Progenitor cell of endocrine pancreas (in vitro differentiated cells): ENCODE measurements around the gene COPS6. TPM values are rescaled to one million over a fixed set of nuclear protein-coding genes. Genes with fewer than 3 reads are reported as not detected.
"Not testable (repeated sequence)": the region's sequence is repeated elsewhere in the genome, so short reads cannot be mapped to it uniquely, and the experiment has no call there.

Experiments
- DNase-seq: peaks from one replicate; pipeline ENCODE4 v3.0.0; 2021; ENCODE audit warnings: low spot score; ENCODE audit not compliant: unreplicated experiment
- H3K27ac Mint-ChIP-seq: 2 replicates; pipeline ENCODE4 v1.8.0; 2021; ENCODE audit warnings: mild to moderate bottlenecking, moderate library complexity, mixed read lengths
- H3K27me3 Mint-ChIP-seq: 2 replicates; pipeline ENCODE4 v1.8.0; 2021; ENCODE audit warnings: mixed read lengths
- H3K36me3 Mint-ChIP-seq: 2 replicates; pipeline ENCODE4 v1.8.0; 2022; ENCODE audit warnings: mixed read lengths; ENCODE audit not compliant: insufficient read depth
- H3K4me1 Mint-ChIP-seq: 2 replicates; pipeline ENCODE4 v1.8.0; 2021; ENCODE audit warnings: low read depth, mixed read lengths
- H3K4me3 Mint-ChIP-seq: 2 replicates; pipeline ENCODE4 v1.8.0; 2021; ENCODE audit warnings: low read depth, mild to moderate bottlenecking, moderate library complexity, mixed read lengths
- H3K9me3 Mint-ChIP-seq: 2 replicates; pipeline ENCODE4 v1.8.0; 2021; ENCODE audit warnings: low read depth, mixed read lengths
- total RNA-seq: library from RNA; stranded (reverse); gene quantifications from 2 replicates; pipeline ENCODE4 v1.2.1, GENCODE V29; 2021
- TF ChIP-seq, protein P1 (sequence below): fragments of 200-600 bp; sonication (generic); IDR thresholded peaks from one replicate; pipeline ENCODE4 v1.5.0; 2021; ENCODE audit warnings: antibody characterized with exemption, mild to moderate bottlenecking; ENCODE audit not compliant: unreplicated experiment

COPS6 gene
- total RNA-seq, 1 donor from 2014 or later = 113 TPM

DNA sequence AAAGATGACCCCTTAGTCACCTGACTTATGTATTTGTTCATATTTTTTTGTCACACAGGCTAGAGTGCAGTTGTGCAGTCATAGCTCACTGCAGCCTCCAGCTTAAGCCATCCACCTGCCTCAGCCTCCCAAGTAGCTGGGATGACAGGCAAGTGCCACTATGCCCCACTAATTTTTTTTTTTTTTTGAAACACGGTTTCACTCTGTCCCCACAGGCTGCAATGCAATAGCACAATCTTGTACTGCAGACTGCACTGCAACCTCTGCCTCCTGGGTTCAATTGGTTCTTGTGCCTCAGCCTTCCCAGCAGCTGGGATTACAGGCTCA lies 39.8 kb downstream of the COPS6 start:
- no peak for DNase-seq
- H3K4me3 Mint-ChIP-seq = peak overlapping the region; percentile 76
- H3K4me1 Mint-ChIP-seq = peaks cover 5% of the 10 kb centered on the region
- no peaks in the 10 kb centered on the region for H3K9me3 Mint-ChIP-seq
- TF ChIP-seq, protein P1, sequence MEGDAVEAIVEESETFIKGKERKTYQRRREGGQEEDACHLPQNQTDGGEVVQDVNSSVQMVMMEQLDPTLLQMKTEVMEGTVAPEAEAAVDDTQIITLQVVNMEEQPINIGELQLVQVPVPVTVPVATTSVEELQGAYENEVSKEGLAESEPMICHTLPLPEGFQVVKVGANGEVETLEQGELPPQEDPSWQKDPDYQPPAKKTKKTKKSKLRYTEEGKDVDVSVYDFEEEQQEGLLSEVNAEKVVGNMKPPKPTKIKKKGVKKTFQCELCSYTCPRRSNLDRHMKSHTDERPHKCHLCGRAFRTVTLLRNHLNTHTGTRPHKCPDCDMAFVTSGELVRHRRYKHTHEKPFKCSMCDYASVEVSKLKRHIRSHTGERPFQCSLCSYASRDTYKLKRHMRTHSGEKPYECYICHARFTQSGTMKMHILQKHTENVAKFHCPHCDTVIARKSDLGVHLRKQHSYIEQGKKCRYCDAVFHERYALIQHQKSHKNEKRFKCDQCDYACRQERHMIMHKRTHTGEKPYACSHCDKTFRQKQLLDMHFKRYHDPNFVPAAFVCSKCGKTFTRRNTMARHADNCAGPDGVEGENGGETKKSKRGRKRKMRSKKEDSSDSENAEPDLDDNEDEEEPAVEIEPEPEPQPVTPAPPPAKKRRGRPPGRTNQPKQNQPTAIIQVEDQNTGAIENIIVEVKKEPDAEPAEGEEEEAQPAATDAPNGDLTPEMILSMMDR = no peak
- H3K27me3 Mint-ChIP-seq = peaks cover 9% of the 10 kb centered on the region
- H3K27ac Mint-ChIP-seq = no peak overlapping the region
- H3K36me3 Mint-ChIP-seq = no peaks in the 10 kb centered on the region

DNA sequence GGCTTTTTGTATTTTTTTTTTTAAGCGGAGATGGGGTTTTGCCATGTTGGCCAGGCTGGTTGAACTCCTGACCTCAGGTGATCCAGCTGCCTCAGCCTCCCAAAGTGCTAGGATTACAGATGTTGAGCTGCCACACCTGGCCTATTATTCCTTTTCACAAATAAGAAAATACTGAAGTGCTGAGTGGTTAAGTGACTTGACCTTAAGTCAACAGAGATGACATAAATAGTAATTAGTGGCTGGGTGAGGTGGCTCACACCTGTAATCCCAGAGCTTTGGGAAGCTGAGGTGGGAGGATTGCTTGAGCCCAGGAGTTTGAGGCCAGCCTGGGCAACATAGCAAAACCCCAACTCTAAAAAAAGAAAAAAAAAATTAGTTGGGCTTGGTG lies 41.4 kb downstream of the COPS6 start:
- not testable (repeated sequence) for H3K4me1 Mint-ChIP-seq

DNA sequence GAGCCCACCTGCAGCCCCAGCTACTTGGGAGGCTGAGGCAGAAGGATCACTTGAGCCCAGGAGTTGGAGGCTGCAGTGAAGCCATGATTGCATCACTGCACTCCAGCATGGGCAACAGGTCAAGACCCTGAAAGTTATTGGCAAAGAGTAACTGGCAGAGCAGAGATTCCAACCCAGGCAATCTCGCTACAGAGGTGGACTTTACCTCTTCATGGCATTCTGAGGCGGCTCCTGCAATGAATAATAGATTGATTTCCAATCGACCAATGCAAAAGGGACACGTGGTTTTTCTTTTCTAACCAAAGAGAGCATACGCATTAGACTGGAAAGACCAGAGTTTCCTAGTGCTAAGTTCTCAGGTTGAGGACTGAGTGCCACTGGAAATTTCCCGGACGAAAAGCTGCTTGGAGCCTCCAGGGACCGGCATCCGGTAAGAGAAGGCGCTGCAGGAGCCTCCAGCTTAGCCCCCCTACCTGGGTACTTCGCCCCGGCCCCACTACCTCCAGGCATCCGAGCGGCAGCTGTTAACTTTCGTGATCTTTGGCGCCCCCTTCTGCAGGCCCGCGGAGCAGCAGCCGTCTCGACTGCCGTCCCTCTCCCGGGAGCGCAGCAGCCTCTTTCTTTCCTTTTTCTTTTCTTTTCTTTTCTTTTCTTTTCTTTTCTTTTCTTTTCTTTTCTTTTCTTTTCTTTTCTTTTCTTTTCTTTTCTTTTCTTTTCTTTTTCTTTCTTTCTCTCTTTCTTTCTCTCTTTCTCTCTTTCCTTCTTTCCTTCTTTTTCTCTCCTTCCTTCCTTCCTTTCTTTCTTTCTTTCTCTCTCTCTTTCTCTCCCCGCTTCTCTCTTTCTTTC lies 42.1 kb downstream of the COPS6 start:
- Mint-ChIP-seq H3K27ac (no peak overlapping the region), H3K4me1 (peaks cover 5% of the 10 kb centered on the region), H3K36me3 (no peaks in the 10 kb centered on the region), H3K4me3 (no peak overlapping the region), H3K27me3 (peaks cover 9% of the 10 kb centered on the region), H3K9me3 (no peaks in the 10 kb centered on the region)
- peak; percentile 86 for DNase-seq
- TF ChIP-seq, protein P1 = peak; percentile 93

More for the DNA sequence above, 41.4 kb downstream of the COPS6 start:
- not testable (repeated sequence) for H3K36me3 Mint-ChIP-seq, H3K27me3 Mint-ChIP-seq, H3K9me3 Mint-ChIP-seq, DNase-seq, H3K27ac Mint-ChIP-seq, H3K4me3 Mint-ChIP-seq

DNA sequence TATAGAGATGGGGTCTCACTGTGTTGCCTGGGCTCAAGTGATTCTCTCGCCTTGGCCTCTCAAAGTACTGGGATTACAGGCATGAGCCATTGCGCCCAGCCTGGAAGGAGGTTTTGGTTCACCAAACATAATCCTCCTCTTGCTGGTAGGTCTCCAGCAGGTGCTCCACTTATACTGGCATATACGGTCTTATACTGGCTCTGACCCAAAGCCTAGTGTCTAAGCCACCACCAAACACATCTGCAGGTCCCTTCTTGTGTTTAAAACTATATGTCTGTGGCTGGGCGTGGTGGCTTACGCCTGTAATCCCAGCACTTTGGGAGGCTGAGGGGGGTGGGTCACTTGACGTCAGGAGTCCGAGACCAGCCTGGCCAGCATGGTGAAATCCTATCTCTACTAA lies 43.4 kb downstream of the COPS6 start:
- H3K4me1 Mint-ChIP-seq = peaks cover 1% of the 10 kb centered on the region
- peaks cover 9% of the 10 kb centered on the region for H3K27me3 Mint-ChIP-seq
- no peaks in the 10 kb centered on the region for H3K36me3 Mint-ChIP-seq
- no peak overlapping the region for H3K4me3 Mint-ChIP-seq
- DNase-seq = no peak
- TF ChIP-seq, protein P1 = no peak
- no peaks in the 10 kb centered on the region for H3K9me3 Mint-ChIP-seq
- H3K27ac Mint-ChIP-seq = no peak overlapping the region

DNA sequence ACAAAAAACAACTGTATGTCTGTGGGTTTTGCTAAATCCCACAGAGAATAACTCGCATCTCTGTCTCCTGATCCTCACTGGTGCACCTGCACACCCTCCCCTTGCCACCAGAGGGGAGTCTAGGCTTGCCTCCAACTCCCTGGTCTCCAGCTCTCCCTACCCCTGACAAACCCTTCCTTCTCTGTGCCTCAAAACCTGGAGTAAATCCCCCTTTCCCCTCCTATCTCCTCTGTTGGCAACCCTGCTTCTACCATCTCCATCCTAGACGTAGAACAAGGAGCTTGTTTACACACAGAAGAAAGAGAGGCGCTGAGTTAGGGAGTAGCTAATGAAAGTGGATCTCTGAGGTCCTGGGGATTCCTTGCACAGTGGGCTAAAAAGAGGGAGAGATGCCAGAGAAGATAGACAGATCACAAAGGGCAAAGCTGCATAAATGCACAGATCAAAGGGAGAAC lies 44.0 kb downstream of the COPS6 start:
- H3K27ac Mint-ChIP-seq = no peak overlapping the region
- H3K4me1 Mint-ChIP-seq = peaks cover 1% of the 10 kb centered on the region

More for the DNA sequence above, 44.0 kb downstream of the COPS6 start:
- H3K9me3 Mint-ChIP-seq = no peaks in the 10 kb centered on the region
- no peak overlapping the region for H3K4me3 Mint-ChIP-seq
- TF ChIP-seq, protein P1 = peak; percentile 90
- DNase-seq = peak; percentile 43
- H3K36me3 Mint-ChIP-seq = no peaks in the 10 kb centered on the region
- peaks cover 9% of the 10 kb centered on the region for H3K27me3 Mint-ChIP-seq
